ENCODE data around the gene SNX10.

The SNX10 gene

DNA sequence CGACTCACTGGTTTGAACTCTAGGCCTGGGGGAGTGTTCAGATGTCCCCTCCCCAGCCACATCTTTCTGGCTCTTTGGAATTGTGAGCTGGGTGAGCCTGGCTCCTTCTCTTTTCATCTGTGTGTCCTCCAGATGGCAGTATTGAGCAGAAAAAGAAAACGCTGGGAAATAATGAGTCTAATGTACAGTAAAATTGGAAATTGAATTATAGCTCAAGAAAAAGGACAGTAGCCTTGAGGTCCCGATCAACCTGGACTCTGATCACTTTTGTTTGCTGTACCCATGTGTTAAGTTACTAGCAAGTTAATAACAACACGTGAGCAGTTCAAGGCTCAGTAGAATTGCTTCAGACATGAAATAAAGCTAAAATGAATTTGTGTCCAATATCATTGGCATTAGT lies 77.9 kb downstream of the SNX10 start:
- peak; percentile 49 for DNase-seq (ENCODE audit: low spot score)

GRCh38 chr7:26370011-26370410 lies 78.3 kb downstream of the SNX10 start:
- no peak for DNase-seq (ENCODE audit: low spot score)

- DNase-seq (ENCODE audit: low spot score): no peak
Measured at GRCh38 chr7:26372249-26372648, 80.6 kb downstream of the SNX10 start.

- no peak for DNase-seq (ENCODE audit: low spot score)
Measured at GRCh38 chr7:26372704-26373103, 81.0 kb downstream of the SNX10 start.

- no peak for DNase-seq (ENCODE audit: low spot score)
Measured at GRCh38 chr7:26374647-26375373, 83.1 kb downstream of the SNX10 start.

- no peak for DNase-seq (ENCODE audit: low spot score)
Measured at GRCh38 chr7:26375726-26376174, 84.1 kb downstream of the SNX10 start.

- DNase-seq (ENCODE audit: low spot score): peak; percentile 25
Measured at GRCh38 chr7:26376175-26376917, 84.7 kb downstream of the SNX10 start.

DNA sequence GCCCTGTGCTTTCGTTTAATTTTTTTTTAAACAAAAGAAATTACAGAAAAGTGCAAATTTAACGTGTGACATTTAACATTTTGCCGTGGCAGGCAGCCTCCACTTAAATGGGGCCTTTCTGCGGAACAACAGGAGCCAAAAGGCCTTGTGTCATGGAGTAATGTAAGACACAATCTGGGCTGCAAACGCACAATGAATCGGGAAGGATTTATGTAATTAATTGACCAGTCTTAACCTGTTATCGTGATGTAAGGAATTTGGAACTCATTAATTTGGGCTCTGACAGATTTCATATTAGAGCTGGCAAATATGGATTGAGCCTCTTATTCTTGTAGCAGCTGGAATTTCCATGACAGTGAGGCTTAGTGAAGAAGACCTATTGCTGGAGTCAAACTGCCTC lies 86.4 kb downstream of the SNX10 start:
- no peak for DNase-seq (ENCODE audit: low spot score)

- no peak for DNase-seq (ENCODE audit: low spot score)
Measured at GRCh38 chr7:26379711-26380110, 88.0 kb downstream of the SNX10 start.

DNA sequence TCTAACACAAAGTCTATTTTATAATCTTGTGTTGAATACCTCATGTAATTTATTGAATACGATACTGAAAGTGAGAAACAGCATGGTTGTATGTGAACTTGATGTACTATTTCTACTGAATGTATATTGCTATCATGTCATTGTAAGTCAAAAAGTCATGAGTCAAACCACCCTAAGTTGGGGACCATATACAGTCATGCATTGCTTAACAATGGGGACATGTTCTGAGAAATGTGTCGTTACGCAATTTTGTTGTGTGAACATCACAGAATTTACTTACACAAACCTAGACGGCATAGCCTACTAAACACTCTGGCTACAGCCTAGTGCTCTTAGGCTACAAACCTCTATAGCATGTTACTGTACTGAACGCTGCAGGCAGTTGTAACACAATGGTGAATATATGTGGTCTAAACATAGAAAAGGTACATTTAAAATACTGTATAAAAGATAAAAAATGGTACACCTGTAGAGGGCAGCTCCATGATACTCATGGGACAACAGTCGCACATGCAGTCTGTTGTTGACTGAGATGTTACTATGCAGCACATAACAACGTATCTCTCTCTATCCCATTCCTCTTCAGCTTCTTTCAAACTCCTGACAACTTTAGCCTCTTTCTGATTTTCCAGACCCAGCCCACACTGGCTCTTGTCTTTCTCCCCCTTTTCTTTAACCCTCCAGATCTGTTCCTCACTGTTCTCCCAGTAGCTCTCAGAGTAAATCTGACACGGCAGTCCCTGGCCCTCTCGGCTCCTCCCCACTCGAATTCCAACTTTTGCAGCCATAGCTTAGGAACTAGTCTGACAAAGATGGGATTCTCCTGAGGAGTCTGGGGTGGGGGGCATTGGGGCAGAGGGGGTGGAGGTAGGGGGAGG lies 90.1 kb downstream of the SNX10 start:
- DNase-seq (ENCODE audit: low spot score): no peak

DNA sequence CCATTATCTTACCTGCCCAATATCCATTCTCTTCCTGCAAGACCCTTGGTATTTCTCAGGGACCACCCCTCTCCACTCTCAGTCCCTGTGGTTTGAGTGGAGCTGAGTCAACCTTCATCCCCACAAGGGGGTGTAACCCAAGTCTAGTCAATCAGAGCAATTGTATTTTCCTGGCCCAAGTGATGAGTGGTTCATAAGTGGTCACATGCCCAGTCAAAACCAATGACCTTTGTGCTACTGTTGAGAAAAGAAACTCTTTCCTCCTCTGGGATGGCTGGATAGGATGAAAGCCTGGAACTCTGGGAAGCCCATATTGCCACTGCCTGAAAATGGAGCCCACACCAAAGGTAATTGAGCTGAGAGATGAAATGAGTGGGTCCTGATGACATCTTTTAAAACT lies 93.6 kb downstream of the SNX10 start:
- no peak for DNase-seq (ENCODE audit: low spot score)

DNA sequence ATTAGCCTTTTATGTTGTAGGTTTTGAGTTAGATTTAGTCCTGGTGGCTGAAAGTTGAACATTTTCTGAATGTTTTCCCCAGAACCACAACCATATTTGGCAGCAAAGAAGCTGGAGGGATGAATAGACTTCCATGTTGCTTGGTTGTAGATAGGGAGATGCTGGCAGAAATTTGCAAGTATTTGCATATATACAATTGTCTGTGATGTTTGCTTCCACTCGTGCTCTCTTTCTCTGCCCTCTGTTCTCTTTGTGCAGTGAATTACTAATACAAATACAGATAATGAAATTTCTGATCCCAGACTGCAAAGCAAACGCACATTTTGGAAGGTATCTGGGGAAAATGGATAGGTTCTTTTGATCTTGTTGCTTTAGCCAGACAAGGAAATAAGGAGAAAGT lies 96.1 kb downstream of the SNX10 start:
- DNase-seq (ENCODE audit: low spot score): no peak

DNA sequence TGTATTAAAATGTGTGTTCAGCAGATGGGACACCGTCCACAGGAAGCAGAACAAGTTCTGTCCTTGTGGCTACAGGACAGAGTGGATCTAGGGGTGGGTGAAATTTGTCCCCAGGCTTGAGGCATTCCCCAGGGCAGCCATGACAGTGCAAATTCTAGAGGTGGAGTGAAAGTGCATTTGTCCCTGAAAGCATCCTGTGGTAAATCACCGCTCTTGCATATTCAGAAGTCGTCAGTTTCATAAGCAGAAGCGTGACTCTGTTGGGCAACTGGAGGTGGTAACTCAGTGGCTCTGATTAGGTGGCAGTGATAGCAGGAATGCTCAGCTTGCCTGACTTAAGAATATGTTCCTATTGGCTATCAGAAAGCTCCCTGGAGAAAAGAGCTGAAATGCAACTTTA lies 96.6 kb downstream of the SNX10 start:
- no peak for DNase-seq (ENCODE audit: low spot score)

DNA sequence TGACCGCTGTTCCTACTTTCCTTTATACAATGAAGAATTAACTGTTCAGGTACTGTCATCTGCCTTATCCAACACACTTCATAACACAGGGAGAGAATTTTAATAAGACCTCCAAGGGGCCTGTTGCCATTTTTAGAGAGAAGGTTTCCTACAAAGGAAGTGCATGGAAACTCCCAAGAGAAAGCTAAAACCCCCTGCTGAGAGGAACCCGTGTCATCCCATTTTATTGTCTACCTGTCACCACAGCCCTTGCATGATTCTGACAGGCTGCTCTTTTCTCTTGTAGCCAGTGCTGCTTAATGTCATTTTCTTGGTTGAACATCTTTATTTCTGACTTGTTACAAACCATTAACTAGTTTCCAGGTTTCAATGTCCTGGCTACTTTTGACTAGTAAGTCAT lies 98.4 kb downstream of the SNX10 start:
- no peak for DNase-seq (ENCODE audit: low spot score)

DNA sequence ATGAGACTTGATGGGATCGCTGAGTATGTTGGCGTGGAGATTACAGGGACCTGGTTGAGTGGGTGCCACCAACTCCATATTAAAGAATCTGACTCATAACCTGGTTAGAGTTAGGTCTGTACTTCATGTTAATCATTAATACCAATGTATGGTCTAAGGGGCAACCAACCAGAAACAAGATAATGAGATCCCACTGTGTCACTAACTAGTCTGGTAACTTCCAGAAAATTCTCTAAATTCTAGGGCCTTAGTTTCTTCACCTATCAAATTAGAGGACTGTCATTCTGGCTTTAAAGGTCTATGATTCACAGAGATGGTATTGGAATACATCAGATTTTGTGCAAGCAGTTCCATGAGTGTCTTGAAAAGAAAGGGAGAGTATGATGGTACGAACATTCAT lies 102.2 kb downstream of the SNX10 start:
- no peak for DNase-seq (ENCODE audit: low spot score)

GRCh38 chr7:26397332-26397731 lies 105.7 kb downstream of the SNX10 start:
- DNase-seq (ENCODE audit: low spot score): no peak

DNA sequence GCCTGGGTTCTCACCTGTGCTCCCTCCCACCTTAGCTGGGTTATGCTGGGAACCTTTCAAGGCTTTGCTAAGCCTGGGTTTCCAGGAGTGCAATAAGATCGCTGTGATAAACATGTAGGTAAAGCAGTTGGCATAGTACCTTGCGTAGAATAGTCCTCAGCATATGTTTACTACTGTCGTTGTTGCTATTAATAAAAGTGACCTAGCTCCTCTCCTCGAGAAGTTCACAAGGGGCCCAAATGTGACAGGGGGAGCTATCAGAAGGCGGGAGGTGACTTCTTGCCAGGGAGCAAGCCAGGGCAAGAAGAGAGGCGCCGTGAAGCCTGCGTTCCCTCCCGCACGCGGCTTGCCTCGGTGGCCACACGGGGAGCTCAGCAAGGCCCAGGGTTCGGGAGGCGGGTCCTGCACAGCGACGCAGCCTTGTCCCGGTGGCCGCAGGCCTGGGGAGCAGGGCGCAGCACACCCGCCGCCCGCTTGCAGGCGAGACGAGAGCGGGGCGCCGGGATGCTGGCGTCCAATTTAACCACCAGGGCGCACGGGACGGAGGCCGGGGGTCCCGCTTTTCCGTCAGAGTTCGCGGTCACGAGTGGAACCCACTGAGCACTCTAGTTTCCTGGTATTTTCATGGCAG lies 106.2 kb downstream of the SNX10 start:
- peak; percentile 54 for DNase-seq (ENCODE audit: low spot score)

GRCh38 chr7:26398427-26398755 lies 106.7 kb downstream of the SNX10 start:
- peak; percentile 62 for DNase-seq (ENCODE audit: low spot score)

DNA sequence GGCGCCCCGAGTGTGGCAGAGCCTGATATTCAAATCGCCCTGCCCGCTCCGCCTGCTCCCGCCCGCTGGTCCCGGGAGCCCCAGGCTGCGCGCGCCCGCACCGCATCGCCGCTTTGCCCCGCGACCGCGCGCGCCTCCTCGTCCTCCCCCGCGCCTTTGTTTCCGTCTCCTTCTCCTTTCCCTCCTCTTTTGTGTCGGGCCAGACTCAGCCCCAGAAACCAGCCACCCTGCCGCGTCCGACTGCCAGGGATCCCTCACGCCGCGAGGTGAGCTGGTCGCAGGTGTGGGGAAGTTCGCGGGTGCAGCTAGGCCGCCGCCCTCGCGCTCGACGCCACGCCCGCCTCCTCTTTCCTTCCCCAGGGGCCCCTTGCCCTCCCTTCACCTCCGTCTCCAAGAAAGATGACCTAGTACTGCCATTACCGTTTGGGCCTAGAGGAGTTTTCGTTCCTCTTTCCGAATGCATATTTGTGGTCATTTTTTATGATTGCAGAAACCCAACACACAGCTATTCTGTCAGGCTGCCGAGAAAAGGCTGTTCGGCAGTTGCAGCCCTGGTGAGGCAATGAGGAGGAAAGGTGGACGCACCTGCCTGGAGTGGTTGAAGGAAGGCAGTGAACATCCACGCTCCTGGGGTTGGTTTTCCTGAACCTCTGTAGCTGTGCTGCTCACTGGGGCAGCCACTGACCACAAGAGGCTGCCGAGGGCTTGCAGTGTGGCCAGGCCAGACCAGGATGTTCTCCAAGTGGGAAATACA lies 107.3 kb downstream of the SNX10 start:
- DNase-seq (ENCODE audit: low spot score): peak; percentile 50

- DNase-seq (ENCODE audit: low spot score): no peak
Measured at GRCh38 chr7:26399736-26400135, 108.1 kb downstream of the SNX10 start.

DNA sequence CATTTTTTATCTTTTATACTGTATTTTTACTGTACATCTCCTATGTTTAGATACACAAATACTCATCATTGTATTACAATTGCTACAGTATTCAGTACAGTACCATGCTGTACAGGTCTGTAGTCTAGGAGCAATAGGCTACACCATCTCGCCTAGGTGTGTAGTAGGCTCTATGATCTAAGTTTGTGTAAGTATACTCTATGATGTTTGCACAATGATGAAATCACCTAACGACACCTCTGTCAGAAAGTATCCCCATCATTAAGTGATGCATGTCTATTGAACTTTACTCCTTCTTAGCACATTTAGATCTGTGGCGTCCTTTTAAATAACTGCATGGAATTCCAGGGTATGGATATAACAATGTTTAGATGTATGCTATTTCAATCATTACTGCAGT lies 112.0 kb downstream of the SNX10 start:
- DNase-seq (ENCODE audit: low spot score): no peak
